K562 (cell line): ENCODE data around the gene EFCAB8. TPM values are rescaled to one million over a fixed set of nuclear protein-coding genes. Genes with fewer than 3 reads are reported as not detected.

Source experiments
- polyA plus RNA-seq, 8 experiments: library from polyadenylated mRNA; depleted of rRNA in 4 of 8; stranded (reverse) in 5 of 8; unstranded in 3 of 8; fragments of >200 nt; fragmentation: Nextera tagmentation in 2 of 8; fragmentation: Illumina TruSeq in 1 of 8; extraction: Ambion mirVana in 2 of 8; extraction: Trizol in 1 of 8; gene quantifications; 2 replicates each; pipeline versions ENCODE4 v1.2.1 to v1.2.3, GENCODE V29; 2011 to 2014; ENCODE audit warnings: inconsistent platforms in 1 of 8, missing spikeins in 1 of 8
- total RNA-seq, 7 experiments: library from RNA; depleted of rRNA in 6 of 7; stranded (reverse); fragments of >200 nt in 6 of 7; fragmentation: Illumina TruSeq in 2 of 7; extraction: Trizol in 2 of 7; gene quantifications; 2 replicates each; pipeline versions ENCODE4 v1.2.1 to v1.2.3, GENCODE V29; 2011 to 2021; ENCODE audit warnings: low replicate concordance in 1 of 7

The EFCAB8 gene
- total and polyA plus RNA-seq, 9 of the 15 experiments (the other 6 are each of a cell fraction or from before 2014, with no cell fraction given): 0.03 to 0.18 (median 0.11) TPM; not detected in 6

Other genes starting within 250 kb of the EFCAB8 start
Only the 7 nearest of the 9 such genes appear.
- 0.68 and 0.78 TPM in 2 replicates for gene C20orf203, start 185.0 kb upstream of the EFCAB8 start, total RNA-seq (2014; rRNA removed)
- gene C20orf203, start 185.0 kb upstream of the EFCAB8 start, total RNA-seq (2014; rRNA removed; fragmentation: Illumina TruSeq; extraction: Trizol): 0.48 and 0.62 TPM in 2 replicates
- gene C20orf203, start 185.0 kb upstream of the EFCAB8 start, total RNA-seq (2015; rRNA removed; fragmentation: Illumina TruSeq; extraction: Trizol): 0.57 and 0.58 TPM in 2 replicates
- 2.0 and 2.4 TPM in 2 replicates for gene C20orf203, start 185.0 kb upstream of the EFCAB8 start, total RNA-seq (2021)
- gene C20orf203, start 185.0 kb upstream of the EFCAB8 start, polyA plus RNA-seq (2011; rRNA removed): 0.52 and 1.5 TPM in 2 replicates
- gene C20orf203, start 185.0 kb upstream of the EFCAB8 start, polyA plus RNA-seq (2014; fragmentation: Illumina TruSeq; extraction: Trizol): 0.58 and 0.68 TPM in 2 replicates
- gene C20orf203, start 185.0 kb upstream of the EFCAB8 start, polyA plus RNA-seq (2014; fragmentation: Nextera tagmentation; extraction: Ambion mirVana): under 1 TPM; 0.56 to 0.69 TPM
- gene C20orf203, start 185.0 kb upstream of the EFCAB8 start, polyA plus RNA-seq (2014; rRNA removed): 2.0 and 2.3 TPM in 2 replicates
- 24.5 and 27.4 TPM in 2 replicates for gene COMMD7, start 115.5 kb upstream of the EFCAB8 start, total RNA-seq (2014; rRNA removed)
- gene COMMD7, start 115.5 kb upstream of the EFCAB8 start, total RNA-seq (2014; rRNA removed; fragmentation: Illumina TruSeq; extraction: Trizol): 33.3 and 34.7 TPM in 2 replicates
- 33.1 and 34.4 TPM in 2 replicates for gene COMMD7, start 115.5 kb upstream of the EFCAB8 start, total RNA-seq (2015; rRNA removed; fragmentation: Illumina TruSeq; extraction: Trizol)
- gene COMMD7, start 115.5 kb upstream of the EFCAB8 start, total RNA-seq (2021): 39.8 and 41.5 TPM in 2 replicates
- gene COMMD7, start 115.5 kb upstream of the EFCAB8 start, polyA plus RNA-seq (2011; rRNA removed): 62.8 and 71.5 TPM in 2 replicates
- 58.2 and 69.1 TPM in 2 replicates for gene COMMD7, start 115.5 kb upstream of the EFCAB8 start, polyA plus RNA-seq (2014; fragmentation: Illumina TruSeq; extraction: Trizol)
- 10 to 100 TPM; 11.9 to 17.0 TPM for gene COMMD7, start 115.5 kb upstream of the EFCAB8 start, polyA plus RNA-seq (2014; fragmentation: Nextera tagmentation; extraction: Ambion mirVana)
- gene COMMD7, start 115.5 kb upstream of the EFCAB8 start, polyA plus RNA-seq (2014; rRNA removed): 44.5 and 49.7 TPM in 2 replicates
- gene DNMT3B, start 96.5 kb upstream of the EFCAB8 start, total RNA-seq (2014; rRNA removed): 49.1 and 53.9 TPM in 2 replicates
- 37.2 and 37.5 TPM in 2 replicates for gene DNMT3B, start 96.5 kb upstream of the EFCAB8 start, total RNA-seq (2014; rRNA removed; fragmentation: Illumina TruSeq; extraction: Trizol)
- 34.4 and 35.3 TPM in 2 replicates for gene DNMT3B, start 96.5 kb upstream of the EFCAB8 start, total RNA-seq (2015; rRNA removed; fragmentation: Illumina TruSeq; extraction: Trizol)
- 69.5 and 74.8 TPM in 2 replicates for gene DNMT3B, start 96.5 kb upstream of the EFCAB8 start, total RNA-seq (2021)
- 41.7 and 60.2 TPM in 2 replicates for gene DNMT3B, start 96.5 kb upstream of the EFCAB8 start, polyA plus RNA-seq (2011; rRNA removed)
- gene DNMT3B, start 96.5 kb upstream of the EFCAB8 start, polyA plus RNA-seq (2014; fragmentation: Illumina TruSeq; extraction: Trizol): 61.3 and 64.6 TPM in 2 replicates
- 10 to 100 TPM in 1 of 2 experiments, 1 to 10 TPM in 1; 9.3 to 11.5 TPM for gene DNMT3B, start 96.5 kb upstream of the EFCAB8 start, polyA plus RNA-seq (2014; fragmentation: Nextera tagmentation; extraction: Ambion mirVana)
- gene DNMT3B, start 96.5 kb upstream of the EFCAB8 start, polyA plus RNA-seq (2014; rRNA removed): 55.5 and 57.3 TPM in 2 replicates
- 94.4 and 103 TPM in 2 replicates for gene MAPRE1, start 39.0 kb upstream of the EFCAB8 start, total RNA-seq (2014; rRNA removed)
- 112 and 120 TPM in 2 replicates for gene MAPRE1, start 39.0 kb upstream of the EFCAB8 start, total RNA-seq (2014; rRNA removed; fragmentation: Illumina TruSeq; extraction: Trizol)
- gene MAPRE1, start 39.0 kb upstream of the EFCAB8 start, total RNA-seq (2015; rRNA removed; fragmentation: Illumina TruSeq; extraction: Trizol): 93.4 and 95.0 TPM in 2 replicates
- gene MAPRE1, start 39.0 kb upstream of the EFCAB8 start, total RNA-seq (2021): 136 and 145 TPM in 2 replicates
- 90.6 and 132 TPM in 2 replicates for gene MAPRE1, start 39.0 kb upstream of the EFCAB8 start, polyA plus RNA-seq (2011; rRNA removed)
- gene MAPRE1, start 39.0 kb upstream of the EFCAB8 start, polyA plus RNA-seq (2014; fragmentation: Illumina TruSeq; extraction: Trizol): 141 and 159 TPM in 2 replicates
- gene MAPRE1, start 39.0 kb upstream of the EFCAB8 start, polyA plus RNA-seq (2014; fragmentation: Nextera tagmentation; extraction: Ambion mirVana): 100 to 1,000 TPM; 159 to 203 TPM
- 137 and 141 TPM in 2 replicates for gene MAPRE1, start 39.0 kb upstream of the EFCAB8 start, polyA plus RNA-seq (2014; rRNA removed)
- not detected in 2 replicates for gene SUN5, start 145.5 kb downstream of the EFCAB8 start, total RNA-seq (2014; rRNA removed)
- gene SUN5, start 145.5 kb downstream of the EFCAB8 start, total RNA-seq (2014; rRNA removed; fragmentation: Illumina TruSeq; extraction: Trizol): not detected in 2 replicates
- gene SUN5, start 145.5 kb downstream of the EFCAB8 start, total RNA-seq (2015; rRNA removed; fragmentation: Illumina TruSeq; extraction: Trizol): not detected in 2 replicates
- not detected in 2 replicates for gene SUN5, start 145.5 kb downstream of the EFCAB8 start, total RNA-seq (2021)
- not detected in 2 replicates for gene SUN5, start 145.5 kb downstream of the EFCAB8 start, polyA plus RNA-seq (2011; rRNA removed)
- gene SUN5, start 145.5 kb downstream of the EFCAB8 start, polyA plus RNA-seq (2014; fragmentation: Illumina TruSeq; extraction: Trizol): not detected in 2 replicates
- gene SUN5, start 145.5 kb downstream of the EFCAB8 start, polyA plus RNA-seq (2014; fragmentation: Nextera tagmentation; extraction: Ambion mirVana): not detected
- not detected in 2 replicates for gene SUN5, start 145.5 kb downstream of the EFCAB8 start, polyA plus RNA-seq (2014; rRNA removed)
- not detected in 2 replicates for gene BPIFB2, start 148.8 kb downstream of the EFCAB8 start, total RNA-seq (2014; rRNA removed)
- not detected in 2 replicates for gene BPIFB2, start 148.8 kb downstream of the EFCAB8 start, total RNA-seq (2014; rRNA removed; fragmentation: Illumina TruSeq; extraction: Trizol)
- gene BPIFB2, start 148.8 kb downstream of the EFCAB8 start, total RNA-seq (2015; rRNA removed; fragmentation: Illumina TruSeq; extraction: Trizol): not detected in 2 replicates
- 0.11 TPM in 1 of 2 replicates, not detected in the other for gene BPIFB2, start 148.8 kb downstream of the EFCAB8 start, total RNA-seq (2021)
- not detected in 2 replicates for gene BPIFB2, start 148.8 kb downstream of the EFCAB8 start, polyA plus RNA-seq (2011; rRNA removed)
- gene BPIFB2, start 148.8 kb downstream of the EFCAB8 start, polyA plus RNA-seq (2014; fragmentation: Illumina TruSeq; extraction: Trizol): not detected in 2 replicates
- not detected for gene BPIFB2, start 148.8 kb downstream of the EFCAB8 start, polyA plus RNA-seq (2014; fragmentation: Nextera tagmentation; extraction: Ambion mirVana)
- gene BPIFB2, start 148.8 kb downstream of the EFCAB8 start, polyA plus RNA-seq (2014; rRNA removed): not detected in 2 replicates
- not detected in 2 replicates for gene BPIFB6, start 172.7 kb downstream of the EFCAB8 start, total RNA-seq (2014; rRNA removed)
- gene BPIFB6, start 172.7 kb downstream of the EFCAB8 start, total RNA-seq (2014; rRNA removed; fragmentation: Illumina TruSeq; extraction: Trizol): not detected in 2 replicates
- not detected in 2 replicates for gene BPIFB6, start 172.7 kb downstream of the EFCAB8 start, total RNA-seq (2015; rRNA removed; fragmentation: Illumina TruSeq; extraction: Trizol)
- not detected in 2 replicates for gene BPIFB6, start 172.7 kb downstream of the EFCAB8 start, total RNA-seq (2021)
- gene BPIFB6, start 172.7 kb downstream of the EFCAB8 start, polyA plus RNA-seq (2011; rRNA removed): not detected in 2 replicates
- not detected in 2 replicates for gene BPIFB6, start 172.7 kb downstream of the EFCAB8 start, polyA plus RNA-seq (2014; fragmentation: Illumina TruSeq; extraction: Trizol)
- gene BPIFB6, start 172.7 kb downstream of the EFCAB8 start, polyA plus RNA-seq (2014; fragmentation: Nextera tagmentation; extraction: Ambion mirVana): not detected
- not detected in 2 replicates for gene BPIFB6, start 172.7 kb downstream of the EFCAB8 start, polyA plus RNA-seq (2014; rRNA removed)